ENCODE results near the gene GJA3.

GJA3 gene

DNA sequence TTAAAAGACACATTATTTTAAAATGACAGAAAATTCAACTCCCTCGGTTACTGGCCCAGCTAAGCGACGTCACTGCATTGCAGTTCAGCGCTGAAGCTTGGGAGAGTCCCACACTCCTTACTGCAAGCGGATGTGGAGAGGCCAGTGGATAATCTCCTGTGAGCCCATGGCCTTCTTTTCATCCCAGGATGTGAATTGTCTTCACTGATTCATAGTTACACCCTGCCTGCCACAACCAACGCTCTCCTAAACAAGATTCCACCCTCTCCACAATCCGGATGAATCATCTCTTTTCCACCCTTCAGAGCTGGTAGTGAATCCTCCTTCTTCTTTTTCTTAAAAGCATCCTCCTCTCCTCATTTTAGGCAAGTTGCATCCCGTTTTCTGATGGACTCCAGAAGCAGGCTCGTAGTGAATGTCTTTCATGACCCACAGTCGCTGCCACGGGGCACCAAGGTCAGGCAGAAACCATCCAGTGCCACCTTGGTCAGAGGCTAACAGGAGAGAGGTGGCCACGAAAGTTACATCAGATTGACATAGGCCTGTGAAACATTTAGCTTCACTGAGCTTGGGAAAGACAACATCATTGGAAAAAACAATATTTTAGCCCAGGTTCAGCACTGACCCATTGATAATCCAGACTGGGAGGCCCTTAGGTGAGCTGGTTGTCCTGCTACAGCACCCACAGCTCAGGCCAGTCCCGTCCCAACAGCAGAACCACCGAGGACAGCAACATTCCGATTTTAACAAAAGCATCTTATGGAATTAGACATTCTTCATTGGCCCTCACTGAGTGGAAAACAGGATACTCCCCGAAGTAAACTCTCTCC is 29.8 kb upstream of the GJA3 start:
- no peak for TF ChIP-seq ZNF274 (IDR thresholded peaks at IDR 0.05; ENCODE audit: low read depth, low read length)
- H3K4me3 ChIP-seq (ENCODE audit: low read length), result no peak overlapping the region

DNA sequence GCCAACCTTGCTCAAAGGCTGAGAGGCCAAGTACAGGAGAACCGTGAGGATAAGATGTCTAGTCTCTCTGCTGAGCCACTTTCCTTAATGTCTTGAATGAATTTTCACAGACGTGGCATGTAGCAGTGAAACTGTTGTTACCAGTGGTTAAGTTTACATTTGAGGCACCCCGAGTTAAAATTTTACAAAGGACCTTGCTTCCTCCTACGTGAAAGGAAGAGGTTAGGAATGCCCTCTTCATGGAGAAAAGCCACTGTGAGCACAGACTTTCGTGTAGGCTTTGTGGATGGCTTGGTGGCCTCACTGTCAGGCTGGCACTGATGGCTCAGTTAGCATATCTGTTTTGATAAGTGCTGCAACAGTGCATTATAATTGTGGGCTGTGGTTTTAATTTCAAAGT is 29.2 kb upstream of the GJA3 start:
- no peak for TF ChIP-seq ZNF274 (IDR thresholded peaks at IDR 0.05; ENCODE audit: low read depth, low read length)
- no peak overlapping the region for H3K4me3 ChIP-seq (ENCODE audit: low read length)

DNA sequence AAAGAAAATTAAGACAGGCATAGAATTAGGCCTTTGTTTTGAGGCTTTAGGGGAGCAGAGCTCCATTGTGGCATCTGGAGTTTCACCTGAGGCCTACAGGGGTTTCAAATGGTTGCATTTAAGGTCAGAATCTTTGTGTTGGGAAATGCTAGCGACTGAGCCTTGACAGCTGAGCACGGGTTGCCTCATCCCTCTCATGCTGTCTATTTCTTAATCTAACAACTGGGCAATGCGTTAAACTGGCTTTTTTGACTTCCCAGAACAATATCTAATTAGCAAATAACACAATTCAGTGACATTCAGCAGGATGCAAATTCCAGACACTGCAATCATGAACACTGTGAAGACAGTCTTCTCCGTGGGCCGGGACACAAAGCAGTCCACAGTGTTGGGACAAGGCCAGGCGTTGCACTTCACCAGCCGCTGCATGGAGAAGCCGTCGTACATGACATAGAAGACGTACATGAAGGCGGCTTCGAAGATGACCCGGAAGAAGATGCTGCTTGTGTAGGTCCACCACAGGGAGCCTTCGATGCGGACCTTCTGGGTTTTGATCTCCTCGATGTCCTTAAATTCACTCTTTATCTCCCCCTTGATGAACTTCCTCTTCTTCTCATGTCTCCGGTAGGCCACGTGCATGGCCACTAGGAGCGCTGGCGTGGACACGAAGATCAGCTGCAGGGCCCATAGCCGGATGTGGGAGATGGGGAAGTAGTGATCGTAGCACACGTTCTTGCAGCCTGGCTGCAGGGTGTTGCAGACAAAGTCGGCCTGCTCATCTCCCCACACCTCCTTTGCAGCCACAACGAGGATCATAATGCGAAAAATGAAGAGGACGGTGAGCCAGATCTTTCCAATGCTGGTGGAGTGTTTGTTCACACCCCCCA is 28.1 kb upstream of the GJA3 start:
- no peak for TF ChIP-seq ZNF274 (IDR thresholded peaks at IDR 0.05; ENCODE audit: low read depth, low read length)
- no peak overlapping the region for H3K4me3 ChIP-seq (ENCODE audit: low read length)

DNA sequence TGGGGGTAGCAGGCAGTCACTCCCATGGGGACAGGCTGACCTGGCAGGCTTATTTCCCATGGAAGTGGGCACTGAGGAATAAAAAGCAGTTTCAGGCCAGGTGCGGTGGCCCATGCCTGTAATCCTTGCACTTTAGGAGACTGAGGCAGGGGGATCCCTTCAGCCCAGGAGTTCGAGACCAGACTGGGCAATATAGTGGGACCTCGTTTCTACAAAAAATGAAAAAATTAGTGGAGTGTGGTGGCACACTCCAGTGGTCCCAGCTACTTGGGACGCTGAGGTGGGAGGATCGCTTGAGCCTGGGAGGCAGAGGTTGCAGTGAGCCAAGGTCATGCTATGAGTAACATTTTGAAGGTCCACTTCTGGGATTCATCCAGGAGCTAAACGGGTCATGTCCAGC is 25.9 kb upstream of the GJA3 start:
- no peak for TF ChIP-seq ZNF274 (IDR thresholded peaks at IDR 0.05; ENCODE audit: low read depth, low read length)
- no peak overlapping the region for H3K4me3 ChIP-seq (ENCODE audit: low read length)

DNA sequence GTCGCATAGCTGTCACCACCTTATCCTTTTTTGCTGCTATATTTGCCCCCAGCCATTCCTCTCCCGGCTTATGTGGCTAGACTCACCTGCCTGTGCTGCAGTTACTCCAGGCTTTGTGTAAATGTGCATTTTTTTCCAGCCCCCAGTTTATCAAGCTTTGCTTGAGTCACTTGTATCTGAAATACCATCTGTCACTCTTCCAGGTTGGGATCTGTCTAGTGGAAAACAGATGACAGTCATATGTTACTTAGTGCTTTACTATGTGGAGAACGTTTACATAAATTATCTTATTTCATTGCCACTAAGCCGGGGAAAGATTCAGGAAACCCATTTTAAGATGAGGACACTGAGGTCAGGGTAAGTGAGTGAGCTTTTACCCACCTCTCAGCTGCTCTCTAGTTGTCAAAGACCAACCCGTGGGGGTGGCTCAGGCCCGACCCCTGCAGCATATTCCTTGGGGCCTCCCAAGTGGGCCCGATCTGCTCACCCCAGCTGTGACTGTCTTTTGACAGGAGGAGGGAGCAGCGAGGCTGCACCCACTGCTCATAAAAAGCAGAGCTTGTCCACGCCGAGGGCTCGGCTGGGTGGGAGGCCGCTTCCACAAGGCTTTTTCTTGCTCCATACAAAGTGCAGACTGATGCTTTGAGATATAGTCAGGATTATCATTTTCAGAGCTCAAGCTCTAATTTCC is 24.7 kb upstream of the GJA3 start:
- H3K4me3 ChIP-seq (ENCODE audit: low read length), result no peak overlapping the region
- no peak for TF ChIP-seq ZNF274 (IDR thresholded peaks at IDR 0.05; ENCODE audit: low read depth, low read length)

DNA sequence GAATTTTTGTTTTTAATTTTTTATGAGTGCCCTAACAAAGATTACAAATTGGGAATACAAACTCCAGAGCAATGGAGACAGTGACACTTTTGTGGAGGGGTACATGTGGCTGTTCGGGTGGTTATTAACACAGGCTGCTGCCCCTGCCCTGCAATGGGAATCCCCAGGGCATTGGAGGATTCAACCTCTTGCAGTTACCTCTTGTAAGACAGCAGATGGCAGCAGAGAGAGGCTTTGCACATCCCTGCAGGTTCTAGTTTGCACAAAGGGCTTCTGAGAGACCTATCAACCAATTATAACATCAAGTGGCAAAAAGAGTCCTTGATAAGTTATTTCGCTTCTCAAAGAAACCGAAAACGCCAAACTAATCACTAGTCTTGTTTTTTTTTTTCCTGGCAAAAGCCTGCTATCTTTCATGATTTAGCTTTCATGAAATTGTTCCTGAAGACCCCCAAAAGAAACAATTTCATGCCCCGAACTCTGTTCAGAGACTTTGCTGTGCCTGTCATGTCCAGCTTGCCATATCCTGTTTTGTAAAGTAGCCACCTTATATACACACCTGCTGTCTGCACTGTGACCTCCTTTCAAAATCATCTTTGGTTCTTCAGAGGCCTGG is 21.5 kb upstream of the GJA3 start:
- H3K4me3 ChIP-seq (ENCODE audit: low read length), result no peak overlapping the region
- TF ChIP-seq ZNF274 (IDR thresholded peaks at IDR 0.05; ENCODE audit: low read depth, low read length), result no peak

DNA sequence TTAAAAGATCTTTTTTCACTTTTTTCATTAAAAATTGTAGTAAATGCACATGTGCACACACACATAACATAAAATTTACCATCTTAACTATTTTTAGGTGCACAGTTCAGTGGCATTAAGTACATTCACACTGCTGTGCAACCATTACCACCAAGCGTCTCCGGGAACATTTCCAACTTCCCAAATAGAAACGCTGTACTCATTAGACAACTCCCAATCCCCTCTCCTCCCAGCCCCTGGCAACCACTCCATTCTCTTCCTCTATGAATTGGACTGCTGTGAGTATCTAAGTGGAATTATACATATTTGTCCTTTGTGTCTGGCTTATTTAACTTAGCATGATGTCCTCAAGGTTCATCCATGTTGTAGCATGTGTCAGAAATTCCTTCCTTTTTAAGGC is 20.3 kb upstream of the GJA3 start:
- H3K4me3 ChIP-seq (ENCODE audit: low read length), result no peak overlapping the region
- no peak for TF ChIP-seq ZNF274 (IDR thresholded peaks at IDR 0.05; ENCODE audit: low read depth, low read length)

DNA sequence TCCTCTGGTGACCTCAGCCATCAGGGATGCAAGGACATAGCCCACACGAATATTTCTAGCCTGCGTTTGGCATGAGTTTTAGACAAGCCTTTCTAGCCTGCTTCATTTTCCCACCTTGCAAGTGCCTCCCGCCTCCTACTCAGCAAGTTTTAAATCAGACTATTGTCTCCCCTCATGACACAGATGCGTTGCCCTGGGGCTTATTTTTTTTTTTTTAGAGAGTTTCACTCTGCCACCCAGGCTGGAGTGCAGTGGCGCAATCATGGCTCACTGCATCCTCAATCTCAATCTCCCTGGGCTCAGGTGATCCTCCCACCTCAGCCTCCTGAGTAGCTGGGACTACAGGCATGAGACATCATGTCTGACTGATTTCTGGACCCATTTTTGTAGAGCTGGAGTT is 17.3 kb upstream of the GJA3 start:
- H3K4me3 ChIP-seq (ENCODE audit: low read length), result no peak overlapping the region
- no peak for TF ChIP-seq ZNF274 (IDR thresholded peaks at IDR 0.05; ENCODE audit: low read depth, low read length)

DNA sequence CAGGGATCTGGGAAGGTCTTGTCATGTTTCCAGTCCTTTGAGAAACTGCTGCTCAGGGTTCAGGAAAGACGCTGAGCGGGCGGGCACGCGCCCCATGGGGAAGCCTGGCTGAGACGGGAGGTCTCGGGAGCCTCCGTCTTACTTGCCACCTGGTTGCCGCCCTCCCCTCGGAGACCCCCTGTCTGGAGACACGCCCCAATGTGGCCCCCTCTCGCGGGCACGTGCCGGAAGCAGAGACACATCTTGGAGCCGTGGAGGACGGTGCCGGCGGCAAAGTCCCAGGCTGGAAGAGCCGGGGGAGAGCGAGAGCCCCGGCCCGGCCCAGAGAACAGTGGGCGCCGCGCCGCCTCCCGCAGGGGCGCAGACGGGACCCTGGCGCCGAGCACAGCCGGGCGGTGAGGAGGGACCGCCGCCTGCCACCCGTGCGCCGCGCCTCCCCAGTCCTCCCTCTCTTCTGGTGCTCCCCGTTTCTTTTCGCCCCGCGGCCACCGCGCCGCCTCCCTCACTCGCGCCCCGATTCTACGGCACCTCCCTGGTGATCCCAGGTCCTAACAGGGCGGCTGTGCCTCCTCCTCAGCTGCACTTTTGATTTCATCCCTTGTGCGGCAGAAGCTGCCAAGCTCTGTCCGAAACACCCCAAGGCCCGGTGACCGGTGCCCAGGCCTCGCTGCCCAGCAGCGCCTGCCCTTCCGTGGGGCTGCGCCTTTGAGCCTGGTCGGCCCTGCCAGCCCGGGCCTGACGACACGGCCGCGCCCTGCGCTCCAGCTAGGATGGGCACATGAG is 16.4 kb upstream of the GJA3 start:
- TF ChIP-seq ZNF274 (IDR thresholded peaks at IDR 0.05; ENCODE audit: low read depth, low read length), result no peak
- H3K4me3 ChIP-seq (ENCODE audit: low read length), result no peak overlapping the region

DNA sequence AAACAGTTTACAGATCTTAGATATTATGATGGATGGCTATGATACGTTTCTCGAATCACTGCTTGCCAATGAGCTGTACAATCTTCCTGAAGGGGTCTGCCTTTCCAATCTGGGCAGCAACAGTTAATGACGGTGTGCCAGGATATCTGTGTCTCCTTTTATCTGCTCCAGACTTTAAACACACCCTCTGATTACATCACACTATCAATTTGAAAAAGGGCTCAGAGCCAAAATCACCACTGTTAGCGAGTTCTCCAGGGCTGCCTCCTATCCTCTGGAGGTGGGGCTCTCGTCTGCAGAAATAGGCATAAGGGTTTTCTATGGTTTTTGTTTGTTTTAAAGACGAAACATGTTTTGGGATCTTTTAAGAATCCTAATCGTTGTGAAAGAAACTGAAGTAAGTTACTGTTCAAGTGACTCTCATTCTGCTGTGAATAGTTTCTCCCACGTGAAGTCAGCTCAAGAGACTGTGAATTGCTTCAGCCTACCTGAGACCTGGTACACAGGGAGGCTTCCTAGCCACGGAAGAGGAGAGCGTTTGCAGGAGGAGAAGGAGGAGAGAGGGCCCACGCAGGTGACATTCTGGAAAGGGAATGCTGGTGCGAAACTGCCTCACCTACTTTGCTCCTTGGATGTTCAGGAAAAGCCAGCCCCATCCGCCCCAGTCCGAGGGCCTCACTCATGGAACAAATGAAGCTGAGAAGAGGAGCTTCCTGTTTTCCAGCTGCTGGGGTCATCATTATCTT is 15.2 kb upstream of the GJA3 start:
- TF ChIP-seq ZNF274 (IDR thresholded peaks at IDR 0.05; ENCODE audit: low read depth, low read length), result no peak
- no peak overlapping the region for H3K4me3 ChIP-seq (ENCODE audit: low read length)

DNA sequence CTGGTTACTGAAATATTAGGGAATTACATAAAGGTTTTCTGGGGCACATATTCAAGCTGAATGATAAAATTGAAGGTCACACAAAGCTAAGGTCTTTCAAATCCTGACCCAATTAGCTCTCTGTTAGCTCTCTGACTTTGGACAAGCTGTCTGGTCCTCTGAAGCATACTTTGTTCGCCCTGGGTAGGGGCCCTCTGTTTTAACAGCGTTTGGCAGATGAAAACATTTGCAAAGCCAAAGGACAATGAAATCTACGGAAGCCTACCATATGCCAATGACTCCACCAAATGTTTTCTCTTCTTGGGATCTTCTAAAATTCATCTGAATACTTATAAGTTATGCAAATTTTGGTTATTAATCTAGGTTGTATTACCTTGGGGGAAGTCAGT is 14.5 kb upstream of the GJA3 start:
- TF ChIP-seq ZNF274 (IDR thresholded peaks at IDR 0.05; ENCODE audit: low read depth, low read length), result no peak
- no peak overlapping the region for H3K4me3 ChIP-seq (ENCODE audit: low read length)

DNA sequence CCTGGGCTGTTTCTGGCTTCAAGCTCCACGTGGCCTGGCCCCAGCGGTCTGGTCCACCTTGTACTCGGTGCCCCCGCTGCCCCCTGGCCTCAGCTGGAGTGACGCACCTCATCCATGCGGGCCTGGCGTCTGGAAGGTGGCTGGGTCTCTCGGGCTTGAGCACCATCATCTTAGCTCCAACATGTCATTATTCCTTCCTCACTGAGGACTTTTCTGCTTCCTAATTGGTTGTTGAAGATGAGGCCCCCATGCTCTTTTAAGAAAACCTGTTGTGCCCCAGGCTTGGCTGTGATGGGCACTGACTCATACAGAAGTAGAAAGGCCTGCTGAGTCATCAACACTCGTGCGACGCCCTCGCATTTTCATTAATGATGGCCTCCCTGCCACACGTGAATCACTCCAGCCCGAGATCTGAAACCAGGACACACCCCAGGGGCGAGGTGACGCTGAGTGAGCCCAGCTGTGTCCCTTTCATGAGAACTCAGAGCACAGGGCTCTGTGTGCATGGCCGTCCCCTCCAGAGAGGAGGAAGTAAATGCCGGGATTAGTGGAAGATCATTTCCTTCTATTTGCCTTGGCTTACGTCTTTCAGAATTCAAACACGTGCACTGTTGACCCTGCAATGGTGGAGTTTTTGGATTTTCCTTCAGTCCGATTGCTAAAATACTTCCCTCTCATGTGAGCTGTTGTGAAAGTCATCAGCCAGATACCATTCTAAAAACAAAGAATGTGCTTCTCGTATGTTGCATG is 14.0 kb upstream of the GJA3 start:
- H3K4me3 ChIP-seq (ENCODE audit: low read length), result no peak overlapping the region
- TF ChIP-seq ZNF274 (IDR thresholded peaks at IDR 0.05; ENCODE audit: low read depth, low read length), result no peak

Data from GM08714 (cell line).